ENCODE results near the gene GBF1. TPM values are rescaled to one million over a fixed set of nuclear protein-coding genes. Genes with fewer than 3 reads are reported as not detected.

The GBF1 gene
- total and polyA plus RNA-seq, 2 of the 13 experiments (the other 11 are each of a cell fraction or from before 2014, with no cell fraction given): 17.1 to 21.9 TPM

DNA sequence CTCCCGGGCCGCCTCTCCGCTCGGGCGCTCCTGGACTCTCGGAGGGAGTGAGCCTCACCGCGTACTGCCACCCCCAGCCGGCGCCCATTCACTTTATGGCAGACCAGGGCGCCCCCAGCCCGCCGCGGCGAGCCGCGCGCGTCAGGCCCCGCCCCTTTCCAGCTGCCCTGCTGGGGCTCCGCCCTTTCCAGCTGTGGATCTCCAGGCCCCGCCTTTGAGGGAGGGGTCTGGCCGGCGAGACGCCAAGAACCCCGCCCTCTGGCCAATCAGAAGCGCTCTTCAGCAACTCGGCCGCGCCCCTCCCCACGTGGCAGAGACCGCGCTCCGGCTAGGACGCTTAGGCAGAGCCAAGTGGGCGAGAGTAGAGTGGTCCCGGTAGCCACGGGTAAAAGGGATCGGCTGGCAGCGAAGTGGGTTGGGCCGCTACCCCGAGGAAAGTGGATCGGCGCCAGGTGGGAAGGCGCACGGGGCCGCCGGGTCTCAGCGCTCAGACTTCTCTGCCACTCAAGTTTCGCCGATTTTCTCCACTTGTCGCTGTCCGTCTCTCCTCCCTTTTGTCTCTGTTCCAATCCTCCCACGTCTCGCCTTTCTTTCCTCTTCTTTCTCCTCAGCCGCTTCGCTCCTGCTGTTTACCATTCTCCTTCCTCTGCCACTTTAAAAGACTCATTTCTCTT, 3.8 kb upstream of the GBF1 start, which contains the start of gene PITX3 (continued):
- peak; percentile 43 for TF ChIP-seq PATZ1 (CRISPR knock-in tag; IDR thresholded peaks at IDR 0.05)
- peak; percentile 67; the same call in 1 of the 2 replicates for TF ChIP-seq ARNTL (CRISPR knock-in tag; IDR thresholded peaks at IDR 0.05)
- TF ChIP-seq ZNF703 (CRISPR knock-in tag; IDR thresholded peaks at IDR 0.05; ENCODE audit: borderline replicate concordance): no peak
- TF ChIP-seq RAD21 (CRISPR knock-in tag; IDR thresholded peaks at IDR 0.05): peak; percentile 30; the same call in 1 of the 2 replicates
- TF ChIP-seq, protein P1, sequence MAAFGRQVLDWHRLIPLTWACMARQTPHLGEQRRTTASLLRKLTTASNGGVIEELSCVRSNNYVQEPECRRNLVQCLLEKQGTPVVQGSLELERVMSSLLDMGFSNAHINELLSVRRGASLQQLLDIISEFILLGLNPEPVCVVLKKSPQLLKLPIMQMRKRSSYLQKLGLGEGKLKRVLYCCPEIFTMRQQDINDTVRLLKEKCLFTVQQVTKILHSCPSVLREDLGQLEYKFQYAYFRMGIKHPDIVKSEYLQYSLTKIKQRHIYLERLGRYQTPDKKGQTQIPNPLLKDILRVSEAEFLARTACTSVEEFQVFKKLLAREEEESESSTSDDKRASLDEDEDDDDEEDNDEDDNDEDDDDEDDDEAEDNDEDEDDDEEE (CRISPR knock-in tag; IDR thresholded peaks at IDR 0.05): 0 out of 2 replicates have a peak, but pooled peaks have one; percentile 30
- 0 out of 2 replicates have a peak, but pooled peaks have one; percentile 20 for TF ChIP-seq GATAD1 (CRISPR knock-in tag; IDR thresholded peaks at IDR 0.05)
- TF ChIP-seq ZNF687 (CRISPR knock-in tag; IDR thresholded peaks at IDR 0.05): peak; percentile 74
- TF ChIP-seq ZNF556 (CRISPR knock-in tag; IDR thresholded peaks at IDR 0.05; ENCODE audit: borderline replicate concordance): 0 out of 2 replicates have a peak, but pooled peaks have one; percentile 54
- peak; percentile 52 for TF ChIP-seq HNRNPLL (IDR thresholded peaks at IDR 0.05; ENCODE audit: low read depth, low read length, poor library complexity, severe bottlenecking)
- 0 out of 2 replicates have a peak, but pooled peaks have one; percentile 16 for TF ChIP-seq ZNF782 (CRISPR knock-in tag; IDR thresholded peaks at IDR 0.05; ENCODE audit: borderline replicate concordance)
- TF ChIP-seq ZNF777 (CRISPR knock-in tag; IDR thresholded peaks at IDR 0.05): peak; percentile 61
- no peak for TF ChIP-seq POLR2G (IDR thresholded peaks at IDR 0.05; ENCODE audit: low read depth, low read length)
- no peak for TF ChIP-seq ZNF207 (IDR thresholded peaks at IDR 0.05; ENCODE audit: borderline replicate concordance)
- TF ChIP-seq SP1 (IDR thresholded peaks at IDR 0.05): no peak; the same call in 1 of the 2 replicates
- TF ChIP-seq SP1 (CRISPR knock-in tag; IDR thresholded peaks at IDR 0.05): peak; percentile 75
- TF ChIP-seq, protein P2, sequence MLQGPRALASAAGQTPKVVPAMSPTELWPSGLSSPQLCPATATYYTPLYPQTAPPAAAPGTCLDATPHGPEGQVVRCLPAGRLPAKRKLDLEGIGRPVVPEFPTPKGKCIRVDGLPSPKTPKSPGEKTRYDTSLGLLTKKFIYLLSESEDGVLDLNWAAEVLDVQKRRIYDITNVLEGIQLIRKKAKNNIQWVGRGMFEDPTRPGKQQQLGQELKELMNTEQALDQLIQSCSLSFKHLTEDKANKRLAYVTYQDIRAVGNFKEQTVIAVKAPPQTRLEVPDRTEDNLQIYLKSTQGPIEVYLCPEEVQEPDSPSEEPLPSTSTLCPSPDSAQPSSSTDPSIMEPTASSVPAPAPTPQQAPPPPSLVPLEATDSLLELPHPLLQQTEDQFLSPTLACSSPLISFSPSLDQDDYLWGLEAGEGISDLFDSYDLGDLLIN (CRISPR knock-in tag; IDR thresholded peaks at IDR 0.05; ENCODE audit: borderline replicate concordance): peak; percentile 12; the same call in 1 of the 2 replicates
- no peak; the same call in 1 of the 2 replicates for TF ChIP-seq THAP9 (CRISPR knock-in tag; IDR thresholded peaks at IDR 0.05; ENCODE audit: borderline replicate concordance)
